Stimulated activated effector memory CD8-positive, alpha-beta T cell treated with anti-CD3 and anti-CD28 coated beads, Interleukin-12 subunit alpha, Interleukin-12 subunit beta, amount 100 ng/mL, for 72 hours (primary cell): ENCODE measurements around the gene HOXC10.

Experiments
- ATAC-seq: fragments of 150-1000 bp; cut with Tn5 transposase; 2 replicates; pipeline ENCODE4 v1.10.0; 2021
- DNase-seq, 2 donors: peaks; one replicate each; pipeline ENCODE4 v3.0.0; 2021 to 2022; ENCODE audit warnings: low spot score in 2 of 2
- H3K27ac Mint-ChIP-seq: one replicate; pipeline ENCODE4 v1.8.0; 2022; ENCODE audit warnings: mild to moderate bottlenecking, mixed read lengths
- H3K36me3 Mint-ChIP-seq: one replicate; pipeline ENCODE4 v1.8.0; 2022; ENCODE audit warnings: mild to moderate bottlenecking, mixed read lengths
- H3K4me1 Mint-ChIP-seq: one replicate; pipeline ENCODE4 v1.8.0; 2022; ENCODE audit warnings: mixed read lengths
- H3K4me3 Mint-ChIP-seq: one replicate; pipeline ENCODE4 v1.8.0; 2022; ENCODE audit warnings: mild to moderate bottlenecking, mixed read lengths
- H3K9me3 Mint-ChIP-seq: one replicate; pipeline ENCODE4 v1.8.0; 2022; ENCODE audit warnings: mixed read lengths

HOXC10 gene

GRCh38 chr12:53947743-53948142, 37.2 kb upstream of the HOXC10 start:
- Mint-ChIP-seq H3K9me3 (no peaks in the 10 kb centered on the region), H3K27ac (no peak overlapping the region), H3K4me1 (peaks cover 20% of the 10 kb centered on the region), H3K4me3 (no peak overlapping the region), H3K36me3 (peaks cover 12% of the 10 kb centered on the region)
- ATAC-seq: no peak
- DNase-seq: no peak

DNA sequence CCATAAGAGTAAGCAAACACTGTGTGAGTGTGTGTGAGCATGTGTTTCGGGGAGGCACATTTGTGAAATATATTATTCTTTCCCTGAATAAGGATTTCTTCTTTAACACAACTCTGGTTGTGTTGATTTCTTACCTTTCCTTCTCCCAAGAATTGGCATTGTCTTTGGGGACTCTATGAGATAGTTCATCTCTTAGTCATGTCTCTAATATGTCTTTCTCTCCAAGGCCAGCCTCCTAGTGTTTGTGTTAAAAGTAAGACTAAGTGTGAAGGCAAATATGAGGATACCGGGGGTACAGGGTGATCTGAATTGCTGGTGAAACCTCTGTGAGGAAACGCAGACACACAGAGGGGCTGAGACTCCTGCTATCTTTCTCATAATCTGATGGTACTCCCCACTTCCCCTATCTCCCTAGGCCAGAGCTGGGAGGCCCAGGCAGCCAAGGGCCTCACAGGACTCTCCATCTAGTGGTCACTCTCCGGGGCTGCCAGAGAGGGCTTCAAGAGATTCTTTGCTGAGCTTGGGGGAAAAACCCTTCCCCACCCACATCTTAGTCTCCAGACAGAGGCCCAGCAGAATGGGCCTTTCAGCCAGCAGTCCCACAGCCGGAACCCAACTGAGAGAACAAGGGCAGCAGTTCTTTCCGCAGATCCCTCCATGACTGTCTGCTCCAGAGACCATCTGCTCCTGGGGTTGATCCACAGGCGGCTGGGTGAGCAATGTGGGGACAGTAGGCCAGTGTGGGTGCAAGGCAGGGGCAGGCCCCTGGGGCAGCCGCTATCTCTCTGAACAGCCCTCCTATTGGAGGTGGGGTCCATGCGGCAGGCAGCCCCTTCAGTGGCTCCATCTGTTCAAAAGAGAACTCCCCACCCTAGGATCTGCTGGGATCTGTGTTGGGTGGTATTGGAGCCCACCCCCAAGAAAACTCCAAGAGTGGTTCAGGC, 36.0 kb upstream of the HOXC10 start:
- ATAC-seq (no peak), DNase-seq (no peak)
- H3K9me3 Mint-ChIP-seq: no peaks in the 10 kb centered on the region
- H3K4me3 Mint-ChIP-seq: no peak overlapping the region
- H3K27ac Mint-ChIP-seq: no peak overlapping the region
- peaks cover 21% of the 10 kb centered on the region for H3K36me3 Mint-ChIP-seq
- H3K4me1 Mint-ChIP-seq: peaks cover 26% of the 10 kb centered on the region

- Mint-ChIP-seq H3K4me1 (peaks cover 30% of the 10 kb centered on the region), H3K27ac (no peak overlapping the region), H3K36me3 (peaks cover 30% of the 10 kb centered on the region), H3K9me3 (no peaks in the 10 kb centered on the region), H3K4me3 (no peak overlapping the region)
- no peak for DNase-seq
- ATAC-seq: no peak
Observed at GRCh38 chr12:53949631-53950436, 35.1 kb upstream of the HOXC10 start.

- DNase-seq: no peak
- no peak overlapping the region for H3K4me3 Mint-ChIP-seq
- H3K36me3 Mint-ChIP-seq: peaks cover 30% of the 10 kb centered on the region
- no peak overlapping the region for H3K27ac Mint-ChIP-seq
- ATAC-seq: no peak
- no peaks in the 10 kb centered on the region for H3K9me3 Mint-ChIP-seq
- peaks cover 30% of the 10 kb centered on the region for H3K4me1 Mint-ChIP-seq
Observed at GRCh38 chr12:53950437-53950773, 34.5 kb upstream of the HOXC10 start.

DNA sequence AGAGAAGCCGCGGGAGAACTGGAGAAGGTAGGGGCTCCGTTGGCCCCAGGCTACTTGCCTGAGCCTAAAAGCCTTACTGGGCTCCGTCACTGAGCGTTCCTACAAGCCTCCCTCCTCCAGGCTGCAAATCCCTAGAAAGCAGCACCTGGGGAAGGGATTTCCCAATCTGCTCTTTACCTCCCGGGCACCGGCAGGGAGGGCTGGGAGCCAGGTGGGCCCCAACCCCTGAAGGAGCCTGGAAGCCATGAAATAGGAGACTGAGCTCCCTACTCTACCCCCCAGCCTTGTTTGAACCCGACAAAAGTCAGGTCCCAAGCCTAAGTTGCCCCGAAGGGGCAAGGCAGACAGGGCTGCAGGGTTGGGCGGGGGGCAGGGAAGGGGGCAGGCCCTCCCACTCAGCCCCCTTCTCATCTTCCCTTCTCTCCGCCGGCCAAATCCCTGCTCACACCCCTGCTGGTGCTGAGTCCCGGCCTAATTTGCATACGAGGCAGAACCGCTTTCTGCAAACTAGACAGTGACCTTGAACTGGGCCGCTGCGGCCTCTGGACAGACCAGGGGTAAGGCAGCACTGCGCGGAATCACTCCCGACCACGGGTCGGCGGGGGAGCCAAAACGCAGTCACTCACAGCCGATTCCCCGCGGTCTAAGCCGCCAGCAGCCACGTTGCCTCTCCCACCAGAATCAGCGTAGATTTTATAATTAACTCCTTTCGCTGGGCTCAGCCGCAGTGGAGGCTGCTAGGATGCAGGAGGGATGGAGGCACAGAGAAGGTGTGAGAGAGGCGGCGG, 34.0 kb upstream of the HOXC10 start:
- H3K4me3 Mint-ChIP-seq: no peak overlapping the region
- ATAC-seq (no peak), DNase-seq (no peak)
- peaks cover 35% of the 10 kb centered on the region for H3K4me1 Mint-ChIP-seq
- H3K9me3 Mint-ChIP-seq: no peaks in the 10 kb centered on the region
- no peak overlapping the region for H3K27ac Mint-ChIP-seq
- peaks cover 30% of the 10 kb centered on the region for H3K36me3 Mint-ChIP-seq

- Mint-ChIP-seq H3K36me3 (peaks cover 30% of the 10 kb centered on the region), H3K27ac (no peak overlapping the region), H3K4me3 (no peak overlapping the region), H3K9me3 (no peaks in the 10 kb centered on the region), H3K4me1 (peaks cover 43% of the 10 kb centered on the region)
- ATAC-seq: no peak
- no peak for DNase-seq
Observed at GRCh38 chr12:53951577-53952334, 33.2 kb upstream of the HOXC10 start.

GRCh38 chr12:53952335-53952694, 32.6 kb upstream of the HOXC10 start:
- ATAC-seq: no peak
- DNase-seq: no peak
- Mint-ChIP-seq H3K27ac (no peak overlapping the region), H3K4me1 (peaks cover 48% of the 10 kb centered on the region), H3K36me3 (peaks cover 30% of the 10 kb centered on the region), H3K4me3 (no peak overlapping the region), H3K9me3 (no peaks in the 10 kb centered on the region)

- no peak overlapping the region for H3K4me3 Mint-ChIP-seq
- peaks cover 30% of the 10 kb centered on the region for H3K36me3 Mint-ChIP-seq
- no peak for DNase-seq
- H3K4me1 Mint-ChIP-seq: peaks cover 50% of the 10 kb centered on the region
- no peaks in the 10 kb centered on the region for H3K9me3 Mint-ChIP-seq
- H3K27ac Mint-ChIP-seq: peak overlapping the region; percentile 11
- no peak for ATAC-seq
Observed at GRCh38 chr12:53952871-53953734, 31.8 kb upstream of the HOXC10 start.

DNA sequence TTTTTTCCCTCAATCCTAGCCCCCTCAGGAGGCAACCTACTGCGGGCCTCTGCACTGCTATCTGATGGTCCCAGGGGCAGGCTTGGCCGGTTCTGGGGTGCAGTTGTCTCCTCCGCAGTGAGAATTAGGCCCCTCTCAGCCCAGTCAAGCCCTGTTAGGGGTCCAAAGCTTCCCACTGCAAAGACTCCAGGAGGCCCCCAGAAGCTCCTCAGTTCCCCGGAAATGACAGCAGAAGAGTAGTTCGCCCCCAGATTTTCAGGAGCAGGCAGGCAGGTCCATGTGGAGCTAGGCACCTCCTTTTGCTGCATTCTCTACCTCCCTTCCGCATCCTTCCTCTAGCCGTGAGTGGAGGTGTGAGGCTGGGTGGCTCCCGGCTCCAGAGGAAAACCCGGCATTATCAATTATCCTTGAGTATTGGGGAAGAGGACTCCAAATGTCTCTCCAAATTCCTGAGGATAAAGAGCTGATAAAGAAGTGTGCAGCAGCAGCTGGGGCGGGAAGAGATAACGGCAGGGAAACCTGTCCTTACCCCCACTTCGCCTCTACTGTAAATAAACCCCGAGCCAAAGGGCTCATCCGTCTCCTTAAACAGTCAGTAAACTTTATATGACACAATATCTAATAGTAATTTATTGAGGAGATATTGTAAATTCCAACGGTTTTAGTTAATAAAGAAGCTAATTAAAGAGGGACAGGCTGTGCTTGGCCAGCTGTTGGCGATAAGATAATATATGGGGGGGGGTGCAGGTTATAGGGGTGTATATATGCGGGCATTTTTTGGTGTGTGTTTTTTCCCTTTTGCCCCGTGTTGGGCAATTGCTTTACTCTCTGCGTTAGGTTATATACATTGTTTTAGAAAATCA, 30.9 kb upstream of the HOXC10 start:
- peaks cover 50% of the 10 kb centered on the region for H3K4me1 Mint-ChIP-seq
- no peak for ATAC-seq
- no peaks in the 10 kb centered on the region for H3K9me3 Mint-ChIP-seq
- no peak overlapping the region for H3K4me3 Mint-ChIP-seq
- DNase-seq: no peak
- peaks cover 30% of the 10 kb centered on the region for H3K36me3 Mint-ChIP-seq
- H3K27ac Mint-ChIP-seq: peak overlapping the region; percentile 11

- Mint-ChIP-seq H3K9me3 (no peaks in the 10 kb centered on the region), H3K4me1 (peaks cover 51% of the 10 kb centered on the region), H3K36me3 (peaks cover 30% of the 10 kb centered on the region), H3K27ac (peak within 1 kb of the TSS; percentile 11), H3K4me3 (no peak within 1 kb of the TSS)
- DNase-seq (no peak), ATAC-seq (no peak)
Observed at GRCh38 chr12:53954694-53955035, 30.3 kb upstream of the HOXC10 start, which contains the start of gene HOXC12. Gene HOXC12 (plus strand): TSS chr12:53954903. CDS start chr12:53954930, 27 bp downstream.

DNA sequence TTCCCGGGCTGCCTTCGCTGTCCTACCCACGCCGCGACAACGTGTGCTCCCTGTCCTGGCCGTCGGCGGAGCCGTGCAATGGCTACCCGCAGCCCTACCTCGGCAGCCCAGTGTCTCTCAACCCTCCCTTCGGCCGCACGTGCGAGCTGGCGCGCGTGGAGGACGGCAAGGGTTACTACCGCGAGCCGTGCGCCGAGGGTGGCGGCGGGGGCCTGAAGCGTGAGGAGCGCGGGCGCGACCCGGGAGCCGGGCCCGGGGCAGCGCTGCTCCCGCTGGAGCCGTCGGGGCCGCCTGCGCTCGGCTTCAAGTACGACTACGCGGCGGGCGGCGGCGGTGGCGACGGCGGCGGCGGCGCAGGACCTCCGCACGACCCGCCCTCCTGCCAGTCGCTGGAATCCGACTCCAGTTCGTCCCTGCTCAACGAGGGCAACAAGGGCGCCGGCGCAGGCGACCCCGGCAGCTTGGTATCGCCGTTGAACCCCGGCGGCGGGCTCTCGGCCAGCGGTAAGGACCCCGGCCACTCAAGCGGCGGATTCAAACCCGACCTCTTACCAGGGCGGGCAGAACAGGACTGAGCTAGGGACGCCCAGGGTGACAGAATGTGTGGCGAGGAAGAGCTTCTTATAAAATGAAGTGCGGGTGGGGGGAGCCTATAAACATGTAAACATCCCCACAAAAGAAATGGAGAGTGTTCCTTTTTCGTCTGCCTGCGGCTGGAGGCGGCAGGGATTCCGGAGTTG, 29.7 kb upstream of the HOXC10 start:
- ATAC-seq: no peak
- no peak overlapping the region for H3K27ac Mint-ChIP-seq
- H3K4me1 Mint-ChIP-seq: peaks cover 55% of the 10 kb centered on the region
- peaks cover 31% of the 10 kb centered on the region for H3K36me3 Mint-ChIP-seq
- H3K9me3 Mint-ChIP-seq: no peaks in the 10 kb centered on the region
- no peak overlapping the region for H3K4me3 Mint-ChIP-seq
- DNase-seq: no peak

DNA sequence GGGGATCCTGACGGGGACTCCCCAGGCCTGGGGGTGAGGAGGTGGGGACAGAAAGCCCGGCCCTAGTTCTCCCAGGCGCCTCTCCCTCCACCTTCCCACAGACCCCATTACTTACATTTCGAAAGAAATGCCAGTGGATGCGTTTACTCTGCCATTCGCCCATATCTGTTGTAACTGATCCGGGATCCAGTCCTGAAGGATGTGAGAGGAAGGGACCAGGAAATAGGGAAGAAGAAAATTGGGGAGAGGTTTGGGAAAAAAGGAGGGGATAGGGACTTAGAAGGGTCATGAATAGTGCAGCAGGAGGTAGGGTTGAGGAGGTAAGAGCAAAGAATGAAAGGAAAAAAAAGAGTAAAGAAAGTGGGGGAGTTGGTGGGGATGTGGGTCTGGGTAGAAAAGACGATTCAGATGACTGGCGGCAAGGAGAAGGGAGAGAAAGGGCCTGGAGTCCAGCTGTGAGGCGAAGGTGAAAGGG, 29.1 kb upstream of the HOXC10 start:
- H3K27ac Mint-ChIP-seq: no peak overlapping the region
- peaks cover 55% of the 10 kb centered on the region for H3K4me1 Mint-ChIP-seq
- no peak overlapping the region for H3K4me3 Mint-ChIP-seq
- DNase-seq (no peak), ATAC-seq (no peak)
- peaks cover 35% of the 10 kb centered on the region for H3K36me3 Mint-ChIP-seq
- H3K9me3 Mint-ChIP-seq: no peaks in the 10 kb centered on the region
